ENCODE measurements around the gene RPL10A. TPM values are rescaled to one million over a fixed set of nuclear protein-coding genes. Genes with fewer than 3 reads are reported as not detected.

The RPL10A gene
- total and polyA plus RNA-seq, 10 donors = 962 to 3,148 (median 1,054) TPM

DNA sequence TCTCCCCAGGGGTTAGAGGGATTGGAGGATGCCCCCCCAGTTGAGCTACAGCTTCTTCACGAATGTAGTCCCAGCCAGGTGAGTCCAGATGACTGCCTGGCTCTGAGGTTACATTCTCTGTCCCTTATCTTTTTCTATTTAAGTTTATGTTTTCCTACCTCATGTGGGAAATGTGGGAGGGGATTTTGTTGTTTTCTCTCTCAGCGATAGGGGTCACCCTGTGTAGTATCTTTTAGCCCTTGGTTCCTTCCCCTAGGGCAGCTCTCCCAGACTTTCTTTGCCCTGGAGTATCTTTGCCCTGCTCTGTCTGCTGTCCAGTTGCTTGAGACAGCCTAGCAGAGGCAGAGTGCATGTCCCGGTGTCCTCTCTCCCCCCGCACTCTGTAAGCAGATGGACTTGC is 10.3 kb upstream of the RPL10A start:
- Histone ChIP-seq H3K4me3 (no peak overlapping the region), H3K4me1 (peaks cover 7 to 22% (median 12%) of the 10 kb centered on the region in 6 donors), H3K9me3 (no peaks in the 10 kb centered on the region), H3K36me3 (peaks cover 0 to 76% (median 26%) of the 10 kb centered on the region in 6 donors), H3K27me3 (replicated peaks in 1 of 7) (no peaks in the 10 kb centered on the region), H3K27ac (no peak overlapping the region)
- TF ChIP-seq POLR2AphosphoS5 (IDR thresholded peaks at IDR 0.05) (no peak), POLR2A (IDR thresholded peaks at IDR 0.05) (no peak)
- TF ChIP-seq, protein P1, sequence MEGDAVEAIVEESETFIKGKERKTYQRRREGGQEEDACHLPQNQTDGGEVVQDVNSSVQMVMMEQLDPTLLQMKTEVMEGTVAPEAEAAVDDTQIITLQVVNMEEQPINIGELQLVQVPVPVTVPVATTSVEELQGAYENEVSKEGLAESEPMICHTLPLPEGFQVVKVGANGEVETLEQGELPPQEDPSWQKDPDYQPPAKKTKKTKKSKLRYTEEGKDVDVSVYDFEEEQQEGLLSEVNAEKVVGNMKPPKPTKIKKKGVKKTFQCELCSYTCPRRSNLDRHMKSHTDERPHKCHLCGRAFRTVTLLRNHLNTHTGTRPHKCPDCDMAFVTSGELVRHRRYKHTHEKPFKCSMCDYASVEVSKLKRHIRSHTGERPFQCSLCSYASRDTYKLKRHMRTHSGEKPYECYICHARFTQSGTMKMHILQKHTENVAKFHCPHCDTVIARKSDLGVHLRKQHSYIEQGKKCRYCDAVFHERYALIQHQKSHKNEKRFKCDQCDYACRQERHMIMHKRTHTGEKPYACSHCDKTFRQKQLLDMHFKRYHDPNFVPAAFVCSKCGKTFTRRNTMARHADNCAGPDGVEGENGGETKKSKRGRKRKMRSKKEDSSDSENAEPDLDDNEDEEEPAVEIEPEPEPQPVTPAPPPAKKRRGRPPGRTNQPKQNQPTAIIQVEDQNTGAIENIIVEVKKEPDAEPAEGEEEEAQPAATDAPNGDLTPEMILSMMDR (IDR thresholded peaks at IDR 0.05 in 8 of 11, conservative IDR thresholded peaks at IDR 0.05 in 3 of 11) = no peak
- WGBS, 5 donors = 80 to 93% (median 92%) methylated on average over 4 of the region's 4 CpGs
- no peak for DNase-seq
- intact Hi-C loops (cut with DNase I; ENCODE audit: low total_unique reads) = no loop called here

DNA sequence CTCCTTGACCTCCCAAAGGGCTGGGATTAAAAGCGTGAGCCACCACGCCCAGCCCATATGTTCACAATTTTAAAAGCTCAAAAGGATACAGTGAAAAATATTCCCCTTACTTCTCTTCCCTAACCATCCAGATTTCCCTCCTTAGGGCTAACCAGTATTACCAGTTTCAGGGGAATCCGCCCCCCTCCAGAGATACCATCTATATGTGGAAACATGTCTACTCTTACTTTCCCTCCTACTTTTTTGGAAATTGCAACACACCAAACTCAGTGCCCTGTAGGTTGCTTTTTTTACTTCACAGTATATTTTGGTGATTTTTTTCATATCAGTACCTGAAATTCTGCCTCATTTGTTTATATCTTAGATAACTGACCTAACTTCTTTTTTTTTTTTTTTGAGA is 6.9 kb upstream of the RPL10A start:
- WGBS, 5 donors = 77 to 100% (median 92%) methylated on average over 3 of the region's 3 CpGs
- no peaks in the 10 kb centered on the region for H3K27me3 ChIP-seq (replicated peaks in 1 of 7)
- H3K36me3 ChIP-seq = peaks cover 0 to 88% (median 22%) of the 10 kb centered on the region in 6 donors
- H3K4me1 ChIP-seq = no peaks in the 10 kb centered on the region
- H3K4me3 ChIP-seq = no peak overlapping the region
- no peaks in the 10 kb centered on the region for H3K9me3 ChIP-seq
- TF ChIP-seq POLR2AphosphoS5 (IDR thresholded peaks at IDR 0.05) (no peak), POLR2A (IDR thresholded peaks at IDR 0.05) (no peak)
- TF ChIP-seq, protein P1 (IDR thresholded peaks at IDR 0.05 in 8 of 11, conservative IDR thresholded peaks at IDR 0.05 in 3 of 11) = no peak
- intact Hi-C loops (cut with DNase I; ENCODE audit: low total_unique reads) = no loop called here
- no peak for DNase-seq
- H3K27ac ChIP-seq = no peak overlapping the region

DNA sequence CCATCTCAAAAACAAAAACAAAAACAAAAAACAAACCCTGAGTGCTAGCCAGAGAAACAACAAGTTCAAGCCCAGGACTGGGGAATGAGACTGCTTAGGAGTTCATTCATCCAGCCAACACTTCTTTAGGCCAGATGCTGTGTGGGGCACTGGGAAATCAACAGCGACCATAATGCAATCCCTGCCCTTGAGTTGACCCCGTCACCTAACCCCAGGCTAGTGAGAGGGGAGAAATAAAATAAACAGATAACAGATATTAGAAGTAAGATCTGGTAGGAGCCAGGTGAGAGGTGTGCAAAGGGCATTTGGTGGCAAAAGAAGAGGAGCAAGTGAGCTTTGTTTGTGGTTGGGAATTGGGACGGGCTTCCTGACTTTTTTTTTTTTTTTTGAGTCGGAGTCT is 4.9 kb upstream of the RPL10A start:
- Histone ChIP-seq H3K27me3 (replicated peaks in 1 of 7) (no peaks in the 10 kb centered on the region), H3K4me3 (no peak overlapping the region), H3K27ac (no peak overlapping the region), H3K4me1 (peaks cover 3 to 10% (median 7%) of the 10 kb centered on the region in 6 donors), H3K9me3 (no peaks in the 10 kb centered on the region), H3K36me3 (peaks cover 0 to 73% (median 16%) of the 10 kb centered on the region in 6 donors)
- WGBS, 5 donors = 93 to 96% (median 94%) methylated on average over 4 of the region's 4 CpGs
- intact Hi-C loops (cut with DNase I; ENCODE audit: low total_unique reads) = no loop called here
- no peak for DNase-seq
- TF ChIP-seq POLR2A (IDR thresholded peaks at IDR 0.05) = no peak
- TF ChIP-seq, protein P1 (IDR thresholded peaks at IDR 0.05 in 8 of 11, conservative IDR thresholded peaks at IDR 0.05 in 3 of 11) = no peak

DNA sequence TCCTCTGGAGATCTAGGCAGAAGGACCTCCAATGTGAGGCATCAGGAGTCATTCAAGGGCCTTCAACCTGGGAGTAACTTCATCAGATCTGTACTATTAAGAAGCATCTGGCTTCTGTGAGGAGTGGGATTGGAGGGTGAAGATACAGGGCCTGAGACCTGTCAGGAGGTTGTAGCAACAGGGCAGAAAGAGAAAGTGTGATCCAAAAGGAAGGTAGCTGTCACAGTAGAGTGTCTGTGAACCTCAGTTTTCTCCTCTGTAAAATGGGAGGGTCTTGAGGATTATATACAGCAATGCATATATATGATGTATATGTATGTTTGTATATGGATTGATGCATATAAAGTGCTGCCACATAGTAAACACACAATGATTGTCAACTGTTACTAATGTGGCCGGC is 2.6 kb upstream of the RPL10A start:
- no peaks in the 10 kb centered on the region for H3K27me3 ChIP-seq (replicated peaks in 1 of 7)
- intact Hi-C loops (cut with DNase I; ENCODE audit: low total_unique reads) = loop anchor here (5.0 kb wide), 1 partner anchor 123 kb away; the partner anchor contains the start of gene PPARD
- WGBS, 5 donors = 95 to 100% (median 100%) methylated on average over 1 of the region's 1 CpG

More for the DNA sequence above, 2.6 kb upstream of the RPL10A start:
- H3K4me3 ChIP-seq = no peak overlapping the region
- no peaks in the 10 kb centered on the region for H3K9me3 ChIP-seq
- DNase-seq = no peak
- no peak overlapping the region for H3K27ac ChIP-seq
- H3K4me1 ChIP-seq = peaks cover 15 to 30% (median 26%) of the 10 kb centered on the region in 6 donors
- peaks cover 0 to 62% (median 15%) of the 10 kb centered on the region in 6 donors for H3K36me3 ChIP-seq
- TF ChIP-seq POLR2A (IDR thresholded peaks at IDR 0.05) (no peak), POLR2AphosphoS5 (IDR thresholded peaks at IDR 0.05) (no peak)
- TF ChIP-seq, protein P1 (IDR thresholded peaks at IDR 0.05 in 8 of 11, conservative IDR thresholded peaks at IDR 0.05 in 3 of 11) = no peak

All from spleen (tissue), 11 donors.